RWPE1 (cell line): Measurements from ENCODE around the gene TBC1D12.

Experiments
- CTCF ChIA-PET: fragments of 350-600 bp; sonication (Branson Sonifier 250); formaldehyde crosslinking; extraction: SDS; loops from one replicate; lab custom pipeline; 2021; lab: Yijun Ruan, JAX
- POLR2A ChIA-PET: fragments of 400-600 bp; formaldehyde crosslinking; extraction: SDS; loops from one replicate; lab custom pipeline; 2020; ENCODE audit warnings: antibody characterized with exemption; ENCODE audit not compliant: low non-redundant PET; lab: Yijun Ruan, JAX
- DNase-seq: peaks from one replicate; pipeline ENCODE4 v3.0.0; 2012; ENCODE audit warnings: low spot score
- H3K27ac ChIP-seq: fragments of 450-650 bp; 2 replicates; pipeline ENCODE4 v1.5.1; 2017
- CTCF ChIP-seq: fragments of 450-650 bp; conservative IDR thresholded peaks from 2 replicates; pipeline ENCODE4 v1.5.1; 2017; ENCODE audit warnings: low read depth, mild to moderate bottlenecking

TBC1D12 gene

GRCh38 chr10:94402204-94402842 is at the start of gene TBC1D12:
Gene TBC1D12 (plus strand): TSS chr10:94402541. CDS start chr10:94402614, 73 bp downstream.
- POLR2A ChIA-PET, result interaction anchor here (0.6 kb wide), 1 partner anchor 22 kb away, joined by 3 read pairs; no protein-coding TSS in a partner anchor
- TF ChIP-seq CTCF, result no peak
- DNase-seq, result peak; percentile 91
- CTCF ChIA-PET, result interaction anchor here (1.0 to 2.1 kb wide), 4 partner anchors 11 to 42 kb away, joined by 3 to 13 read pairs (median 4); no protein-coding TSS in a partner anchor
- H3K27ac ChIP-seq, result peak within 1 kb of the TSS; percentile 93

DNA sequence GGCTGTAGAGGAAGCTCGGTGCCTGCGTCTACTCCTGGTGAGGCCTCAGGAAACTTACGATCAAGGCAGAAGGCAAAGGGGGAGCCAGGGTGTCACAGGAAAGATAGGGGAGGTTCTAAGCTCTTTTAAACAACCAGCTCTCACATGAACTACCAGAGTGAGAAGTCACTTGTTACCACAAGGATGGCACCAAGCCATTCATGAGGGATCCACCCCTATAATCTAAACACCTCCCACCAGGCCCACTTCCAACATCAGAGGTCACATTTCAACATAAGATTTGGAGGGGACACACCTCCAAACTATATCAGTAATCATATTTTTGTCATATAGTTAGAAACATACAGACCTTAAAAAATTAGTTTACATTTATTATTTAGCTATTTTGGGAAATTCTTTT is 49.0 kb upstream of the TBC1D12 start:
- POLR2A ChIA-PET, result no interaction called here
- no peak for TF ChIP-seq CTCF
- CTCF ChIA-PET, result interaction anchor here (0.7 kb wide), 1 partner anchor 909 kb away, joined by 5 read pairs; no protein-coding TSS in a partner anchor
- H3K27ac ChIP-seq, result no peak overlapping the region
- DNase-seq, result no peak

GRCh38 chr10:94355841-94356240 is 46.5 kb upstream of the TBC1D12 start:
- no peak for DNase-seq
- no peak overlapping the region for H3K27ac ChIP-seq
- no peak for TF ChIP-seq CTCF
- CTCF ChIA-PET, result interaction anchor here (1.1 kb wide), 2 partner anchors 11 to 88 kb away, joined by 3 read pairs; no protein-coding TSS in a partner anchor
- POLR2A ChIA-PET, result no interaction called here

- POLR2A ChIA-PET, result no interaction called here
- CTCF ChIA-PET, result no interaction called here
- no peak for DNase-seq
- no peak overlapping the region for H3K27ac ChIP-seq
- no peak for TF ChIP-seq CTCF
Observed at GRCh38 chr10:94357193-94357592, 45.1 kb upstream of the TBC1D12 start.

DNA sequence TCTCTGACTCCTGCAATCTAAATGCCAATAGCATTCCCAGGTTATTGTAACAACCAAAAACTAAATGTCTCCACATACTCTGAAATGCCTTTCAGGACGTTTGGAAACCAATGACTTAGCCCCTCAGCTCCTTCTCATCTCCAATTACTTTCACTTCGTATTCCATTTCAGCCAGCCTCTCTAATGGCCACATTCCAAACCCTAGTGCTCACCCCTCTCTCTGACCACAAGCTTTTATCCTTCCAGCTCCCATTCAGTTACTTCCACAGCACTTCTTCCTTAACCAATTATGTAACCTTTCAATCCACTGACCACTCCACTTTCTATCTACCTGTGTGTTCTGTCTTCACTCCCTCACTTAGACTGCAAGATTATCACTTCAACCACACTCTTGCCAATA is 43.9 kb upstream of the TBC1D12 start:
- peak; percentile 81 for DNase-seq
- ChIA-PET CTCF (interaction anchor here (0.6 to 1.0 kb wide), 2 partner anchors 20 to 86 kb away, joined by 3 to 4 read pairs; no protein-coding TSS in a partner anchor), POLR2A (interaction anchor here (0.5 kb wide), 1 partner anchor 1666 kb away, joined by 3 read pairs; no protein-coding TSS in a partner anchor)

More for the DNA sequence above, 43.9 kb upstream of the TBC1D12 start:
- no peak for TF ChIP-seq CTCF
- no peak overlapping the region for H3K27ac ChIP-seq
